H1 (cell line): ENCODE results near the gene SKAP1.

Source experiments
- JUN ChIP-seq: IDR thresholded peaks from 2 replicates; pipeline ENCODE4 v1.6.1; 2011; ENCODE audit warnings: low read depth, mild to moderate bottlenecking, improper control_type of control experiment, low read length
- MAFK ChIP-seq: IDR thresholded peaks from 2 replicates; pipeline ENCODE4 v1.6.1; 2012; ENCODE audit warnings: low read depth, mild to moderate bottlenecking, improper control_type of control experiment, low read length
- POLR2A ChIP-seq, 2 experiments: IDR thresholded peaks; 1 replicate in 1 of 2; 2 replicates in 1 of 2; pipeline ENCODE4 v1.6.1; 2011; ENCODE audit warnings: low read depth in 2 of 2, low read length in 2 of 2, mild to moderate bottlenecking in 2 of 2; ENCODE audit errors: control extremely low read depth in 1 of 2
- POU5F1 ChIP-seq: IDR thresholded peaks from 2 replicates; pipeline ENCODE4 v1.6.1; 2011; ENCODE audit warnings: low read depth, mild to moderate bottlenecking, low read length, moderate library complexity
- SP2 ChIP-seq: IDR thresholded peaks from 2 replicates; pipeline ENCODE4 v1.6.1; 2012; ENCODE audit warnings: mild to moderate bottlenecking, low read length, inconsistent platforms

DNA sequence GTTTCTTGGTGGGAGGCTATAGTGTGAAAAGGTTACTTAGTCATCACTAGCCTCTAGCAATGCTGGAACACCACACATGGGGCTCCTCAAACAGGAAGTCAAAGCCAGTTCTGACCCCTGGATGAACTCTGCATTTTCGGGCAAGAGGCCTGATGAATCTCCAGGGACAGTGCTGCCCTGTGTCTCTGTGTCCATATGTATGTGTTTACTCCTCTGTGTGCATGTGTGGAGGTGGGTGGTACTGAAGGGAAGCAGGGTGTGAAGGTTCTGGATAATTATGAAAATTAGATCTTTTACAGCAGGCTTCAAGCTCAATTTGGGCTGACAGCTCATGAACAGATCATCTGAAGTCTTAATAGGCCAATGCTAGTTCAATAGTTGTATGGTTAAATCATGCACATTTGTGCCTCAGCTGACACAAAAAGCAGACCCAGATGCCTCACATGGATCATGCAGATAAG lies 188.9 kb downstream of the SKAP1 start:
- TF ChIP-seq JUN (no peak), MAFK (no peak), POLR2A (IDR thresholded peaks at IDR 0.05; ENCODE audit: control extremely low read depth in 1 of 2, low read depth in 2 of 2, low read length in 2 of 2) (no peak), POU5F1 (no peak), SP2 (no peak)
